ENCODE measurements around the gene CEP20.
A peak's percentile ranks its signal among the peaks of the same experiment; 100 is the strongest.
"Not testable (repeated sequence)": the region's sequence is repeated elsewhere in the genome, so short reads cannot be mapped to it uniquely, and the experiment has no call there.

Gene CEP20

GRCh38 chr16:15888072-15888976 lies at the start of gene CEP20:
Gene CEP20 (minus strand): TSS chr16:15888603. CDS start chr16:15888585, 18 bp downstream.
- DNase-seq (ENCODE audit: low spot score), result peak; percentile 100
- H3K4me3 Mint-ChIP-seq, result peak within 1 kb of the TSS; percentile 94
- peaks cover 22% of the 10 kb centered on the region for H3K36me3 Mint-ChIP-seq (ENCODE audit: low read depth)
- H3K27me3 Mint-ChIP-seq (ENCODE audit: low read depth), result no peaks in the 10 kb centered on the region
- peak within 1 kb of the TSS; percentile 95 for H3K27ac Mint-ChIP-seq
- no peaks in the 10 kb centered on the region for H3K9me3 Mint-ChIP-seq
- peaks cover 35% of the 10 kb centered on the region for H3K4me1 Mint-ChIP-seq (ENCODE audit: low read depth)

GRCh38 chr16:15936809-15937208 lies 48.4 kb upstream of the CEP20 start:
- H3K27ac Mint-ChIP-seq; H3K4me3 Mint-ChIP-seq; DNase-seq (ENCODE audit: low spot score); H3K36me3 Mint-ChIP-seq (ENCODE audit: low read depth); H3K27me3 Mint-ChIP-seq (ENCODE audit: low read depth); H3K9me3 Mint-ChIP-seq: not testable (repeated sequence)
- H3K4me1 Mint-ChIP-seq (ENCODE audit: low read depth), result peaks cover 14% of the 10 kb centered on the region

GRCh38 chr16:15934991-15935390 lies 46.6 kb upstream of the CEP20 start:
- DNase-seq (ENCODE audit: low spot score), result no peak
- Mint-ChIP-seq H3K9me3 (no peaks in the 10 kb centered on the region), H3K27ac (no peak overlapping the region), H3K4me1 (ENCODE audit: low read depth) (peaks cover 9% of the 10 kb centered on the region), H3K36me3 (ENCODE audit: low read depth) (no peaks in the 10 kb centered on the region), H3K4me3 (no peak overlapping the region), H3K27me3 (ENCODE audit: low read depth) (peaks cover 5% of the 10 kb centered on the region)

- Mint-ChIP-seq H3K27me3 (ENCODE audit: low read depth) (peaks cover 5% of the 10 kb centered on the region), H3K4me3 (no peak overlapping the region), H3K9me3 (no peaks in the 10 kb centered on the region), H3K27ac (no peak overlapping the region), H3K4me1 (ENCODE audit: low read depth) (peaks cover 4% of the 10 kb centered on the region), H3K36me3 (ENCODE audit: low read depth) (no peaks in the 10 kb centered on the region)
- DNase-seq (ENCODE audit: low spot score), result no peak
Measured at GRCh38 chr16:15933781-15934180, 45.4 kb upstream of the CEP20 start.

- H3K27me3 Mint-ChIP-seq (ENCODE audit: low read depth), result peaks cover 5% of the 10 kb centered on the region
- H3K9me3 Mint-ChIP-seq, result no peaks in the 10 kb centered on the region
- H3K36me3 Mint-ChIP-seq (ENCODE audit: low read depth), result no peaks in the 10 kb centered on the region
- no peak overlapping the region for H3K27ac Mint-ChIP-seq
- H3K4me1 Mint-ChIP-seq (ENCODE audit: low read depth), result peaks cover 4% of the 10 kb centered on the region
- no peak overlapping the region for H3K4me3 Mint-ChIP-seq
- DNase-seq (ENCODE audit: low spot score), result no peak
Measured at GRCh38 chr16:15932939-15933338, 44.5 kb upstream of the CEP20 start.

GRCh38 chr16:15928261-15929104 lies 40.1 kb upstream of the CEP20 start:
- H3K4me3 Mint-ChIP-seq, result no peak overlapping the region
- no peaks in the 10 kb centered on the region for H3K9me3 Mint-ChIP-seq
- peaks cover 4% of the 10 kb centered on the region for H3K4me1 Mint-ChIP-seq (ENCODE audit: low read depth)
- H3K36me3 Mint-ChIP-seq (ENCODE audit: low read depth), result no peaks in the 10 kb centered on the region
- no peak overlapping the region for H3K27ac Mint-ChIP-seq
- H3K27me3 Mint-ChIP-seq (ENCODE audit: low read depth), result peaks cover 5% of the 10 kb centered on the region
- no peak for DNase-seq (ENCODE audit: low spot score)

GRCh38 chr16:15925631-15926030 lies 37.2 kb upstream of the CEP20 start:
- Mint-ChIP-seq H3K9me3 (no peaks in the 10 kb centered on the region), H3K27me3 (ENCODE audit: low read depth) (peaks cover under 1% of the 10 kb centered on the region), H3K36me3 (ENCODE audit: low read depth) (no peaks in the 10 kb centered on the region), H3K27ac (no peak overlapping the region), H3K4me1 (ENCODE audit: low read depth) (no peaks in the 10 kb centered on the region), H3K4me3 (no peak overlapping the region)
- no peak for DNase-seq (ENCODE audit: low spot score)

GRCh38 chr16:15924996-15925395 lies 36.6 kb upstream of the CEP20 start:
- no peak overlapping the region for H3K27ac Mint-ChIP-seq
- peaks cover 6% of the 10 kb centered on the region for H3K27me3 Mint-ChIP-seq (ENCODE audit: low read depth)
- no peak overlapping the region for H3K4me3 Mint-ChIP-seq
- H3K4me1 Mint-ChIP-seq (ENCODE audit: low read depth), result no peaks in the 10 kb centered on the region
- no peaks in the 10 kb centered on the region for H3K36me3 Mint-ChIP-seq (ENCODE audit: low read depth)
- H3K9me3 Mint-ChIP-seq, result no peaks in the 10 kb centered on the region
- DNase-seq (ENCODE audit: low spot score), result no peak

- DNase-seq (ENCODE audit: low spot score), result no peak
- no peaks in the 10 kb centered on the region for H3K36me3 Mint-ChIP-seq (ENCODE audit: low read depth)
- H3K4me3 Mint-ChIP-seq, result no peak overlapping the region
- H3K27me3 Mint-ChIP-seq (ENCODE audit: low read depth), result peaks cover 6% of the 10 kb centered on the region
- no peaks in the 10 kb centered on the region for H3K9me3 Mint-ChIP-seq
- no peak overlapping the region for H3K27ac Mint-ChIP-seq
- H3K4me1 Mint-ChIP-seq (ENCODE audit: low read depth), result peaks cover 2% of the 10 kb centered on the region
Measured at GRCh38 chr16:15919331-15919730, 30.9 kb upstream of the CEP20 start.

- H3K4me1 Mint-ChIP-seq (ENCODE audit: low read depth); H3K4me3 Mint-ChIP-seq; H3K27ac Mint-ChIP-seq; H3K36me3 Mint-ChIP-seq (ENCODE audit: low read depth); H3K27me3 Mint-ChIP-seq (ENCODE audit: low read depth); H3K9me3 Mint-ChIP-seq; DNase-seq (ENCODE audit: low spot score): not testable (repeated sequence)
Measured at GRCh38 chr16:15918314-15918713, 29.9 kb upstream of the CEP20 start.

- Mint-ChIP-seq H3K4me3 (no peak overlapping the region), H3K27ac (no peak overlapping the region), H3K4me1 (ENCODE audit: low read depth) (peaks cover 12% of the 10 kb centered on the region), H3K9me3 (no peaks in the 10 kb centered on the region), H3K36me3 (ENCODE audit: low read depth) (no peaks in the 10 kb centered on the region), H3K27me3 (ENCODE audit: low read depth) (peaks cover 6% of the 10 kb centered on the region)
- no peak for DNase-seq (ENCODE audit: low spot score)
Measured at GRCh38 chr16:15916323-15916722, 27.9 kb upstream of the CEP20 start.

GRCh38 chr16:15915555-15916081 lies 27.2 kb upstream of the CEP20 start:
- DNase-seq (ENCODE audit: low spot score), result no peak
- peaks cover 15% of the 10 kb centered on the region for H3K4me1 Mint-ChIP-seq (ENCODE audit: low read depth)
- H3K27ac Mint-ChIP-seq, result no peak overlapping the region
- no peak overlapping the region for H3K4me3 Mint-ChIP-seq
- H3K36me3 Mint-ChIP-seq (ENCODE audit: low read depth), result no peaks in the 10 kb centered on the region
- H3K9me3 Mint-ChIP-seq, result no peaks in the 10 kb centered on the region
- H3K27me3 Mint-ChIP-seq (ENCODE audit: low read depth), result peaks cover 6% of the 10 kb centered on the region

GRCh38 chr16:15913046-15913698 lies 24.8 kb upstream of the CEP20 start:
- Mint-ChIP-seq H3K9me3 (no peaks in the 10 kb centered on the region), H3K27ac (peak overlapping the region; percentile 87), H3K4me3 (peak overlapping the region; percentile 74), H3K4me1 (ENCODE audit: low read depth) (peaks cover 15% of the 10 kb centered on the region), H3K27me3 (ENCODE audit: low read depth) (no peaks in the 10 kb centered on the region), H3K36me3 (ENCODE audit: low read depth) (no peaks in the 10 kb centered on the region)
- no peak for DNase-seq (ENCODE audit: low spot score)
